Lung (tissue), 12 donors: ENCODE results near the gene AMBRA1. TPM values are rescaled to one million over a fixed set of nuclear protein-coding genes. Genes with fewer than 3 reads are reported as not detected.

Source experiments
- ATAC-seq: fragments of 200-7000 bp; cut with Tn5 transposase; one replicate; pipeline ENCODE4 v1.9.1; 2020; ENCODE audit warnings: moderate number of reproducible peaks; ENCODE audit not compliant: insufficient read depth, low FRiP score
- DNase-seq, 3 donors: peaks; one replicate each; pipeline ENCODE4 v3.0.0-alpha.2; 2013 to 2017
- H3K27ac ChIP-seq, 2 donors: one replicate each; pipeline ENCODE4 v1.5.1; 2013; ENCODE audit warnings: mild to moderate bottlenecking in 2 of 2, moderate library complexity in 2 of 2, control low read depth in 1 of 2, inconsistent platforms in 1 of 2, low read depth in 1 of 2, low read length in 1 of 2
- H3K27me3 ChIP-seq, 3 donors: one replicate each; pipeline ENCODE4 v1.5.1; 2013; ENCODE audit warnings: low read length in 2 of 3; ENCODE audit not compliant: control insufficient read depth in 3 of 3, insufficient read depth in 3 of 3
- H3K36me3 ChIP-seq, 4 donors: one replicate each; pipeline ENCODE4 v1.5.1; 2013; ENCODE audit warnings: low read length in 4 of 4, mild to moderate bottlenecking in 1 of 4, moderate library complexity in 1 of 4; ENCODE audit not compliant: control insufficient read depth in 4 of 4, insufficient read depth in 4 of 4
- H3K4me1 ChIP-seq, 5 donors: one replicate each; pipeline ENCODE4 v1.5.1; 2013; ENCODE audit warnings: low read length in 5 of 5, mild to moderate bottlenecking in 2 of 5, moderate library complexity in 1 of 5; ENCODE audit not compliant: control insufficient read depth in 5 of 5, insufficient read depth in 5 of 5
- H3K4me3 ChIP-seq: one replicate; pipeline ENCODE4 v1.5.1; 2013; ENCODE audit warnings: mild to moderate bottlenecking, control low read depth, moderate library complexity
- H3K9ac ChIP-seq, 2 donors: one replicate each; pipeline ENCODE4 v1.5.1; 2013; ENCODE audit warnings: low read length in 2 of 2, control low read depth in 1 of 2; ENCODE audit not compliant: insufficient read depth in 1 of 2
- H3K9me3 ChIP-seq, 4 donors: one replicate each; pipeline ENCODE4 v1.5.1; 2013; ENCODE audit warnings: low read length in 3 of 4, mild to moderate bottlenecking in 1 of 4, moderate library complexity in 1 of 4; ENCODE audit not compliant: control insufficient read depth in 4 of 4, insufficient read depth in 3 of 4
- WGBS, 2 donors: extraction: QIAGEN DNeasy Blood & Tissue Kit; methylation state at CpG; one replicate each; pipeline ENCODE4 v1.1.7; 2013; 5-methylcytosine and 5-hydroxymethylcytosine counted together
- polyA plus RNA-seq, 2 donors: library from polyadenylated mRNA; stranded (reverse); fragments of 200-250 nt; gene quantifications; one replicate each; pipeline ENCODE4 v1.2.1, GENCODE V29; 2013
- total RNA-seq, 2 donors: library from RNA; depleted of rRNA in 1 of 2; stranded (reverse); fragments of >200 nt in 1 of 2; gene quantifications; one replicate each; pipeline ENCODE4 v1.2.1, GENCODE V29; 2014 to 2021
- TF ChIP-seq, protein P1 (sequence below): IDR thresholded peaks from 2 replicates; pipeline ENCODE4 v1.5.1; 2012; ENCODE audit warnings: mild to moderate bottlenecking; ENCODE audit errors: control extremely low read depth, extremely low read depth
- donor health status: control.
- donor health status: control.
- donor health status: Bipolar disorder and iron deficiency.
- donor health status: healthy.
- donor health status: DM: yes; HTN: yes; CAD: no.

The AMBRA1 gene
- total and polyA plus RNA-seq, 4 donors, result 7.4 to 41.2 (median 23.7) TPM

- 92 to 95% methylated on average over 9 of the region's 9 CpGs for WGBS, 2 donors
- ATAC-seq, result no peak
Observed at GRCh38 chr11:46413760-46414465, 179.9 kb downstream of the AMBRA1 start.

GRCh38 chr11:46410021-46410420, 183.8 kb downstream of the AMBRA1 start:
- no peaks in the 10 kb centered on the region for H3K4me1 ChIP-seq
- no peak for ATAC-seq
- 80 to 86% methylated on average over 5 of the region's 5 CpGs for WGBS, 2 donors
- H3K36me3 ChIP-seq, result peaks cover 0 to 53% (median 24%) of the 10 kb centered on the region in 4 donors
- no peaks in the 10 kb centered on the region for H3K9me3 ChIP-seq
- no peak overlapping the region for H3K9ac ChIP-seq
- TF ChIP-seq, protein P1, sequence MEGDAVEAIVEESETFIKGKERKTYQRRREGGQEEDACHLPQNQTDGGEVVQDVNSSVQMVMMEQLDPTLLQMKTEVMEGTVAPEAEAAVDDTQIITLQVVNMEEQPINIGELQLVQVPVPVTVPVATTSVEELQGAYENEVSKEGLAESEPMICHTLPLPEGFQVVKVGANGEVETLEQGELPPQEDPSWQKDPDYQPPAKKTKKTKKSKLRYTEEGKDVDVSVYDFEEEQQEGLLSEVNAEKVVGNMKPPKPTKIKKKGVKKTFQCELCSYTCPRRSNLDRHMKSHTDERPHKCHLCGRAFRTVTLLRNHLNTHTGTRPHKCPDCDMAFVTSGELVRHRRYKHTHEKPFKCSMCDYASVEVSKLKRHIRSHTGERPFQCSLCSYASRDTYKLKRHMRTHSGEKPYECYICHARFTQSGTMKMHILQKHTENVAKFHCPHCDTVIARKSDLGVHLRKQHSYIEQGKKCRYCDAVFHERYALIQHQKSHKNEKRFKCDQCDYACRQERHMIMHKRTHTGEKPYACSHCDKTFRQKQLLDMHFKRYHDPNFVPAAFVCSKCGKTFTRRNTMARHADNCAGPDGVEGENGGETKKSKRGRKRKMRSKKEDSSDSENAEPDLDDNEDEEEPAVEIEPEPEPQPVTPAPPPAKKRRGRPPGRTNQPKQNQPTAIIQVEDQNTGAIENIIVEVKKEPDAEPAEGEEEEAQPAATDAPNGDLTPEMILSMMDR, result no peak
- no peaks in the 10 kb centered on the region for H3K27me3 ChIP-seq
- H3K27ac ChIP-seq, result no peak overlapping the region
- peak in 2 of 3 donors; percentile 17 to 45 for DNase-seq
- no peak overlapping the region for H3K4me3 ChIP-seq

More at GRCh38 chr11:46413760-46414465, 179.9 kb downstream of the AMBRA1 start:
- Histone ChIP-seq H3K36me3 (peaks cover 7 to 46% (median 19%) of the 10 kb centered on the region in 4 donors), H3K4me1 (no peaks in the 10 kb centered on the region), H3K4me3 (no peak overlapping the region), H3K27ac (no peak overlapping the region), H3K9ac (no peak overlapping the region), H3K27me3 (no peaks in the 10 kb centered on the region), H3K9me3 (no peaks in the 10 kb centered on the region)
- TF ChIP-seq, protein P1, result no peak
- no peak for DNase-seq

GRCh38 chr11:46408407-46408986, 185.3 kb downstream of the AMBRA1 start:
- Histone ChIP-seq H3K27me3 (no peaks in the 10 kb centered on the region), H3K9ac (no peak overlapping the region), H3K9me3 (no peaks in the 10 kb centered on the region), H3K4me1 (no peaks in the 10 kb centered on the region), H3K4me3 (no peak overlapping the region), H3K27ac (no peak overlapping the region), H3K36me3 (peaks cover 0 to 45% (median 18%) of the 10 kb centered on the region in 4 donors)
- DNase-seq, result no peak
- TF ChIP-seq, protein P1, result no peak
- ATAC-seq, result no peak
- 94 to 95% methylated on average over 6 of the region's 6 CpGs for WGBS, 2 donors
